GM18951 (cell line): ENCODE data around the gene ERN1.

ENCODE experiments used
- POLR2A ChIP-seq: IDR thresholded peaks from 4 replicates; pipeline ENCODE4 v1.6.1; 2011; ENCODE audit warnings: mild to moderate bottlenecking; ENCODE audit not compliant: insufficient read length, insufficient read depth; ENCODE audit errors: extremely low read depth
- in situ Hi-C: fragments of 300-500 bp; cut with MboI; formaldehyde crosslinking; loops from one replicate; pipeline ENCODE4 v1.12.0; 2022; ENCODE audit warnings: low sequenced_read_pairs, mixed read lengths, inconsistent platforms; ENCODE audit not compliant: unreplicated experiment

The ERN1 gene

GRCh38 chr17:63997341-63998048 lies 132.4 kb downstream of the ERN1 start:
- in situ Hi-C loops: no loop called here
- TF ChIP-seq POLR2A: no peak

GRCh38 chr17:63996430-63997182 lies 133.3 kb downstream of the ERN1 start:
- in situ Hi-C loops: no loop called here
- TF ChIP-seq POLR2A: no peak

GRCh38 chr17:63995626-63996025 lies 134.3 kb downstream of the ERN1 start:
- TF ChIP-seq POLR2A: no peak
- in situ Hi-C loops: no loop called here

GRCh38 chr17:63993368-63993985 lies 136.5 kb downstream of the ERN1 start:
- no peak for TF ChIP-seq POLR2A
- in situ Hi-C loops: no loop called here

- in situ Hi-C loops: no loop called here
- TF ChIP-seq POLR2A: no peak
Measured at GRCh38 chr17:63991611-63992010, 138.3 kb downstream of the ERN1 start.

- in situ Hi-C loops: no loop called here
- TF ChIP-seq POLR2A: no peak
Measured at GRCh38 chr17:63989622-63990345, 140.2 kb downstream of the ERN1 start.
